ENCODE measurements around the gene VAMP2. TPM values are rescaled to one million over a fixed set of nuclear protein-coding genes. Genes with fewer than 3 reads are reported as not detected.
"Not testable (repeated sequence)": the region's sequence is repeated elsewhere in the genome, so short reads cannot be mapped to it uniquely, and the experiment has no call there.

The VAMP2 gene
- total and polyA plus RNA-seq, 2 of the 4 experiments (the other 2 are of a cell fraction): 2.3 to 33.3 TPM

DNA sequence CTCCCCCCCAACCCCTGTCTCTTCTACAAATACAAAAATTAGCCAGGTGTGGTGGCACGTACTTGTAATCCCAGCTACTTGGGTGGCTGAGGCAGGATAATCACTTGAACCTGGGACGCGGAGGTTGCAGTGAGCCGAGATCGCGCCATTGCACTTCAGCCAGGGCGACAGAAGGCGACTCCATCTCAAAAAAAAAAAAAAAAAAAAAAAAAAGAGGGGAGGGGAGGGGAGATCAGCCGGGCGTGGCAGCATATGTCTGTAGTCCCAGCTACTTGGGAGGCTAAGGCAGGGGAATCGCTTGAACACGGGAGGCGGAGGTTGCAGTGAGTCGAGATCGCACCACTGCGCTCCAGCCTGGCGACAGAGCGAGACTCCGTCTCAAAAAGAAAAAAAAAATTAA lies 7.4 kb upstream of the VAMP2 start:
- H4K8ac ChIP-seq (ENCODE audit: low read depth in 2 of 2, low read length in 2 of 2); H3K4ac ChIP-seq (ENCODE audit: low read depth, low read length); intact Hi-C loops (cut with micrococcal nuclease); H3K4me2 ChIP-seq (ENCODE audit: low read depth, low read length); H3K9me1 ChIP-seq (ENCODE audit: insufficient read depth, low read length); H3K27ac ChIP-seq (ENCODE audit: insufficient read depth, low read length); H3K36me3 ChIP-seq (ENCODE audit: control insufficient read depth, insufficient read depth, low read length); H4K20me1 ChIP-seq (ENCODE audit: insufficient read depth, low read length); H3K9me3 ChIP-seq (ENCODE audit: control insufficient read depth, insufficient read depth, low read length); H2AFZ ChIP-seq (replicated peaks; ENCODE audit: low read length, poor library complexity); DNase-seq; H3K56ac ChIP-seq (ENCODE audit: extremely low read depth, insufficient read depth, low read length); H3K27me3 ChIP-seq (ENCODE audit: control insufficient read depth, insufficient read depth, low read length); H2BK5ac ChIP-seq (ENCODE audit: low read depth, low read length, poor library complexity, severe bottlenecking); H2AK5ac ChIP-seq (ENCODE audit: low read depth, low read length); ATAC-seq (ENCODE audit: low read depth); H3K23ac ChIP-seq (ENCODE audit: low read depth, low read length); H2BK15ac ChIP-seq (ENCODE audit: low read depth, low read length); H3K4me1 ChIP-seq (ENCODE audit: control insufficient read depth, insufficient read depth, low read length); BruUV-seq (replicated peaks); H2BK120ac ChIP-seq (ENCODE audit: low read depth, low read length); CTCF ChIA-PET; H4K5ac ChIP-seq (ENCODE audit: low read depth, low read length); H3K9ac ChIP-seq (ENCODE audit: low read depth, low read length); H2BK20ac ChIP-seq (ENCODE audit: low read depth, low read length); H3K18ac ChIP-seq (ENCODE audit: low read depth, low read length); dilution Hi-C loops (cut with HindIII; ENCODE audit: low sequenced_read_pairs, unreplicated experiment); H3K4me3 ChIP-seq (ENCODE audit: insufficient read depth, low read depth, low read length); POLR2A ChIA-PET (ENCODE audit: unreplicated experiment); H3K14ac ChIP-seq (replicated peaks; ENCODE audit: low read depth, low read length); H2AK9ac ChIP-seq (replicated peaks; ENCODE audit: low read depth, low read length, poor library complexity); H4K91ac ChIP-seq (ENCODE audit: insufficient read depth, low read depth, low read length): not testable (repeated sequence)
- no CpG with 5 or more reads among the region's 19 CpGs for WGBS, 2 experiments (ENCODE audit: extremely low coverage in 2 of 2, insufficient read length in 1 of 2)
- in situ Hi-C loops (cut with MboI; ENCODE audit: low sequenced_read_pairs): loop anchor here (25.0 kb wide), 1 partner anchor 933 kb away; the partner anchor contains the start of genes DVL2, GABARAP and PHF23
- peaks cover 7 to 11% of the 10 kb centered on the region in 2 experiments; a peak in 3 of 4 replicates for H3K79me1 ChIP-seq (ENCODE audit: low read depth in 1 of 2, low read length in 2 of 2)
